GM19452 (cell line): Measurements from ENCODE around the gene TLE6.
"Not testable (repeated sequence)": the region's sequence is repeated elsewhere in the genome, so short reads cannot be mapped to it uniquely, and the experiment has no call there.

Experiments used
- ATAC-seq: cut with Tn5 transposase; IDR thresholded peaks from one replicate; pipeline ENCODE4 v1.9.1; 2021; ENCODE audit not compliant: unreplicated experiment

TLE6 gene

DNA sequence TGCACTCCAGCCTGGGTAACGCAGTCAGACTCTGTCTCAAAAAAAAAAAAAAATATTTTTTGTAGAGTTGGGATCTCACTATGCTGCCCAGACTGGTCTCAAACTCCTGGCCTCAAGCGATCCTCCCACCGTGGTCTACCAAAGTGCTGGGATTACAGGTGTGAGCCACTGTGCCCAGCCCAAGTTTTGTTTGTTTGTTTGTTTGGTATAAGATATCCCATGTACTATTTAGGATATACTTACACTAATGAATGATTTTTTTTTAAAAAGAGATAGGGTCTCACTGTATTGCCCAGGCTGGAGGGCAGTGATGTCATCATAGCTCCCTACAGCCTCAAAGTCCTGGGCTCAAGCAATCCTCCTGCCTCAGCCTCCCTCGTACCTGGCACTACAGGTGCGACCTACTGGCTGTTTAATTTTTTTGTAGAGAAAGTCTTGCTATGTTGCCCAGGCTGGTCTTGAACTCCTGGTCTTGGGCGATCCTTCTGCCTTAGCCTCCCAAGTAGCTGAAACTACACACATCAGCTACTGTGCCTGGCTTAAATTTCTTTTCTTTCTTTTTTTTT is 24.0 kb downstream of the TLE6 start:
- no peak for ATAC-seq

DNA sequence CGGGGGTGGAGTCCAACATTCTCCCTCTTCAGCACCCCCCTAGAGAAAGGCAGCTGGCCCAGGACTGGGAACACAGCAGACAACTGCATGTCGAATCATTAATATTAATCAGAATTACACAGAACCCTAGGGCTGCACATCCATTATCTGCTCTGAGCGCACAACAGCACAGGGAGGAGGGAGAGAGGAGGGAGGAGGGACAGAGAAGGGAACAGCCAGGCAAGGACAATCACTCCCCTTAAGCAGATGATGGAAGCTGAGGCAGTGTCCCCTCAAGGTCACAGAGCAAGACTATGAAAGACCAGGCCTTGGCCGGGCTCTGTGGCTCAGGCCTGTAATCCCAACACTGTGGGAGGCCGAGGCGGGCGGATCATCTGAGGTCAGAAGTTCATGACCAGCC is 25.7 kb downstream of the TLE6 start:
- no peak for ATAC-seq

DNA sequence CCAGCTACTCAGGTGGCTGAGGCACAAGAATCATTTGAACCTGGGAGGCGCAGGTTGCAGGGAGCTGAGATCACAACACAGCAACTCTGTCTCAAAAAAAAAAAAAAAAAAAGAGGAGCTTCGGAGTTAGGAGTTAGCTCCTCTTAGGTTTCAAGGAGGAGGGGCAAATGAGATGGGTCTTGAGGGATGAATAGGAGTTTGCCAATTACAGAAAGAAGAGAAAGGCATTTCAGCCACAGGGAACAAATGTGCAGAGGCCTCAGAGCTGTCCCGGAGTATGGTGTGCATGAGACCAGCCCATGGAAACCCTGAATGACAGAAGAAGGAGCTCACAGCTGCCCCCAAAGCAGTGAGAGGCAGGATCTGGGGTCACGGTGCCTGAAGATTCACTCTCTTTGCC is 27.2 kb downstream of the TLE6 start:
- ATAC-seq, result no peak

GRCh38 chr19:3005345-3005744 is 28.0 kb downstream of the TLE6 start:
- no peak for ATAC-seq

DNA sequence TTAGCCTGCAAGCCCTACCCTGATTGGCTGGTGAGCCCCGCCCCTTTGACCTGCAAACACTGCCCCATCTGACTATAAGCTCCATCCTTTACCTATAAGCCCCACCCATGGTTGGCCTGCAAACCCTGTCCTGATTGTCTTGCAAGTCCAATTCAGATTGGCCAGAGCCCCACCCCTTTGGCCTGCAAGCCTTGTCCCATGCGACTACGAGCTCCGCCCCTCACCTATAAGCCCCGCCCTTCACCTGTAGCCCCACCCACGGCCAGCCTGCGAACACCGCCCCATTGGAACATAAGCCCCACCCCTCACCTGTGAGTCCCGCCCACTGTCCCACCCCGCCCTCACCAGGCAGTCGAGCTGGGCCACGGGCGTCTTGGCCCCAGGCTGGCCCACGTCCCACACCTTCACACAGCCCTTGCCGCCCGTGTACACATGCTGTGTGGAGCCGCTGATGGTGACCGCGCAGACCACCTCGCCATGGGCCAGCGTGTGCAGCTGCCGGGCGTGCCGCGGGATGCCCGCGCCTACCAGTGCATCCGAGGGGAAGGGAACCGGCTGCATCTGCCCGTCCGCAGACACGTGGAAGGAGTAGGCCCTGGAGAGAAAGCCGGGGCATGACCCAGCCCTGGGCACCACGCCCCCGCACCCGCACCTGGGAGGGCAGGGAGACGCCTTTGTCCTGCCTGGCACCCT is 28.9 kb downstream of the TLE6 start:
- ATAC-seq, result no peak

DNA sequence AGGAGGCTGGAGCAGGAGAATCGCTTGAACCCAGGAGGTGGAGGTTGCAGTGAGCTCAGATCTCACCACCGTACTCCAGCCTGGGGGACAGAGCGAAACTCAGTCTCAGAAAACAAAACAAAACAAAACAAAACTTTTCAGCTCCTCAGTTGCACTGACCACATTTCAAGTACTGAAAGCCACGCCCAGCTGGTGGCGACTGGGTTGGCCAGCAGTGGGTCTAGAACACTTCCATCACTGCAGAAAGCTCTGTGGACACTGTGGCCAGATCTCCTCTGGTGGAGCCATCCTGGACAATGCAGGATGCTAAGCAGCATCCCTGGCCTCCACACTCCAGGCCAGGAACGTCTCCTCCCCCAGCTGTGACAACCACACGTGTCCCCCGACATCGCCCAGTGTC is 30.6 kb downstream of the TLE6 start:
- no peak for ATAC-seq

DNA sequence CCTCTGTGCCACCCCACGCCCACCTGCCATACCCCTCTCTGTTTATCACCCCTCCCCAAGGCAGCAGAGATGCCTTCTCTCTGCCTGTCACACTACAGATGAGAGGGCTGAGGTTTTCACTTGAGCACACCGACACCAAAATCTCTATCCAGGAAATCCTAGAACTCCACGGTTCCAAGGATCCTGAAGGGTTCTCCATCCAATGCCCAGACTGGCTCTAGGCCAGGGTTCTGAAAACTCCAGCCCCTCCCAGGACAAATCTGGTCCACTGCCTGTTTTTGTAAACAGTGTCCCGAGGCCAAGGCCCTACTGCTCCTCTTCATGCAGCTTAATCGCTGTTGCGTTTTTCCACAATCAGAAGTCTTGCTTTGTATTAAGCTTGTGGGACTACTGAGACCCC is 31.6 kb downstream of the TLE6 start:
- ATAC-seq, result no peak

GRCh38 chr19:3010871-3011270 is 33.5 kb downstream of the TLE6 start:
- no peak for ATAC-seq

- ATAC-seq, result not testable (repeated sequence)
Observed at GRCh38 chr19:3012059-3012458, 34.7 kb downstream of the TLE6 start.

GRCh38 chr19:3012621-3013262 is 35.4 kb downstream of the TLE6 start:
- ATAC-seq, result no peak

DNA sequence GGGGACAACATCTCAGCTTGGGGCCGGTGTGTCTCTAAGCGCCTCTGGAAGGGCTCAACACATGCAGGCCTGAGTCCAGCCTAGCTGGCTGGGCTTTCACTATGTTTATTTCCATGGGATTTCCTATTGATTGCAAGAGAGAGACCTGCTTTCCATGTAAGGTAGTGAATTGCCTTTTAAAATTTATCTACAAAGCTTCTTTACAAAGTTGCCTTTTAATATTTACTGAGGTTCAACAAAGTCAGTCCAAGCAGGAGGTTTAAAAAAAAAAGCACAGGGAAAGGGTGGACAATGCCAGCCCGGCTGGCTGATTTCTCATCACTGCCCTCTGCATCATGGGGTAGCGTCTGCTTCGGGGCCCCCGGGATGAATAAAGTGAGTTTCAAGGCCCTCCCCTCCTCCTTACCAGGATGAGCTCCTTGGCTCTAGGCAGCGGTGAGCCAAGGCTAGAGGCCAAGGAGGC is 35.9 kb downstream of the TLE6 start:
- ATAC-seq, result no peak

DNA sequence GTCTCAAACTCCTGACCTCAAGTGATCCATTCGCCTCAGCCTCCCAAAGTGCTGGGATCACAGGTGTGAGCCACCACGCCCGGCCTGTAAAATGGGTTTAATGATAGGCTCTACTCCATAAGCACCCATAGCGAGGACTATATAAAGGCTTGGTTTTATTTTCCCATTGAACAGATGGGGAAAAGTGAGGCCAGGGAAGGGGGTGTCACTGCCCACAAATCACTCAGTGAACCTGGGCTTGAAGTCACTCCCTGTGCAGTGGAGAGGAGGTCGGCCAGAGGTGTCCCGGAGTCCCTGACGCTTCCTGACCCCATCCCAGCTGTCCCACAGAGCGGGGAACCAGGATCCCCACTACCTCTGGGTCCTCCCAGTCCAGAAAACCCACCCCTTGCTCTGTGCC is 36.8 kb downstream of the TLE6 start:
- no peak for ATAC-seq

- no peak for ATAC-seq
Observed at GRCh38 chr19:3015126-3016057, 38.0 kb downstream of the TLE6 start.

DNA sequence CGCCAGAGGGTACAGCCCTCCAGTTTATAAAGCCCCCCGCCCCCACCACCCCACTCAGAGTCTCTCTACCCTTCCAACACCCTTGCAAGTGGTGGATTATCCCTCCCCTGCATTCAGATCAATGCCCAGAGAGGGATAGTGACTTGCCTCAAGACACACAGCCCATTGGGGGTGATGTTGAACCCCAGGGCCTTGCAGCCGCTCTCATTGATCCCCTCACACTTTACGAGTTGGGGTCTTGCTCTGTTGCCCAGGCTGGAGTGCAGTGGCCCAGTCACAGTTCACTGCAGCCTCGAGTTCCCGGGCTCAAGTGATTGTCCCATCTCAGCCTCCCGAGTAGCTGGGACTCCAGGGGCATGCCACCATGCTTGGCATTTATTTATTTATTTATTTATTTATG is 40.6 kb downstream of the TLE6 start:
- no peak for ATAC-seq

DNA sequence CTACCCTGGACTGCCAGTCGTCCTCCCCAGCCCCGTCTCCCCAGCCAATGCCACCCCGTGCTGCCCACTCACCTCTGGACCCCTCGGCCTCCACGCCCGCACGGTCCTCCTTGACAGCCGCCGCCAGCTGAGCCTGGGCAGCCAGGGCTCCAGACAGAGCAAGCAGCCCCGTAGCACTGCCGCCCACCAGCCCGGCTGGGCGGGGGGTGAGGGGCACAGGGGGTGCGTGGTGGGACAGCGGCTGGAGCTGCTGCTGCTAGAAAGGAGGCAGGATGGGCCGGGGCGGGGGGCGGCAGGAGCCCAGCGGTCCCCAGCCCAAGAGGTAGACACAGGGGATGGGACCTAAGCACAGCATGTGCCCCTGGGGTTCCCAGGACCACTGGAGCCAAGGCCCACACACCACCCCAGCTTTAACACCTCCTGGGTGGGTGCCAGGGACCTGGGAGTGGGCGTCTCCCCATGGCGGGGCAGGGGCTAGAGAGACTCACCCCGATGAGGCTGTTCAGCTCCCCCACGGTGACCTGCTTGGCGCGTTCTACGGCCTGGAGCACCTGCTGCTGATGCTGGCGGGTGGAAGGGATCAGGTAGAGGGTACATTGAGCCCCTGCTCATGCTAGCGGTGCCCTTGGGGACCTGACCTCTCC is 42.0 kb downstream of the TLE6 start:
- no peak for ATAC-seq

GRCh38 chr19:3020321-3020960 is 43.1 kb downstream of the TLE6 start:
- ATAC-seq, result no peak

DNA sequence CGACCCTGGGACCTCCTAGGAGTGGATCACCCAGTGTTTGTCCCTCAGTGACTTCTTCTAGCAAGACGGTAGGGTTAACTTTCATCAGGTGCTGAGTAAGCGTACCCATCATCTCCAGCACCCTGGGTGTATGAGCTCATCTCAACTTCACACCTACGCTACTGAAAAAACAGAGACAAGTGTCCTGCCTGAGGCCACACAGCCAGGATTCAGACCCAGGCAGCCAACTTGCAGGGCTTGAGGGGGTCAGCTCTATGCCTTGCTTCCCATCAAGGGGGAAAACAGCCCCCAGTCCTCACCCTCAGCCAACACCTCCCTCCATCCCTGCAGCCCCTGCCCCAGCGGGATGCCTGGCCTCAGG is 47.1 kb downstream of the TLE6 start:
- no peak for ATAC-seq

GRCh38 chr19:3024870-3025548 is 47.6 kb downstream of the TLE6 start:
- no peak for ATAC-seq

DNA sequence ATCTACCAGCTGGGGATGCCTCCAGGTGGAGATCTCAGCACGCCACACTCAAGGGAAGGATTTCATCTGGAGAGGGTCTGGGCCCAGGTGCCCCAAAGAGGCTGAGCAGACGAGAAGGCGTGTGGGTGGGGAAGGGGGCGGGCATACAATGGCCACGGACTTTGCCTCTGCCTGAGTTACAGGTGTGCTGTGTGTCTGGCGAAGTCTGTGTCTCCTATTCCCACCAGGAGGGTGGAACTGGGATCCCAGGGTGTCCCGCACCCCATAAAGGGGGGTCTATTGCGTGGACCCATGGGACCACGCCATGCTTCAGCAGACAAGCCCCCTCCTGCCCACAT is 48.2 kb downstream of the TLE6 start:
- no peak for ATAC-seq

DNA sequence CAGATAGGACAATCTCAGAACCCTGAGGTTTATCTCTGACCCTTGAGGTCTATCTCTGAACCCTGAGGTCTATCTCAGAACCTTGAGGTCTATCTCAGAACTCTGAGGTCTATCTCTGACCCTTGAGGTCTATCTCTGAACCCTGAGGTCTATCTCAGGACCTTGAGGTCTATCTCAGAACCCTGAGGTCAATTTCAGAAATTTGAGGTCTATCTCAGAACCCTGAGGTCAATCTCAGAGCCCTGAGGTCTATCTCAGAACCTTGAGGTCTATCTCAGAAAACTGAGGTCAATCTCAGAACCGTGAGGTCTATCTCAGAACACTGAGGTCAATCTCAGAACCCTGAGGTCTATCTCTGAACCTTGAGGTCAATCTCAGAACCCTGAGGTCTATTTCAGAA is 49.4 kb downstream of the TLE6 start:
- ATAC-seq, result no peak
